RPMI7951 (cell line): ENCODE data around the gene POLR1A. TPM values are rescaled to one million over a fixed set of nuclear protein-coding genes. Genes with fewer than 3 reads are reported as not detected.
"Not testable (repeated sequence)": the region's sequence is repeated elsewhere in the genome, so short reads cannot be mapped to it uniquely, and the experiment has no call there.

Source experiments
- DNase-seq: peaks from one replicate; pipeline ENCODE4 v3.0.0-alpha.2; 2012; ENCODE audit warnings: low read depth
- total RNA-seq: library from RNA; depleted of rRNA; stranded (reverse); fragments of >200 nt; shearing (Covaris generic); gene quantifications from 2 replicates; pipeline ENCODE4 v1.2.3, GENCODE V29; 2014

Gene POLR1A
- total RNA-seq, 1 experiment from 2014 or later = 17.2 TPM

DNA sequence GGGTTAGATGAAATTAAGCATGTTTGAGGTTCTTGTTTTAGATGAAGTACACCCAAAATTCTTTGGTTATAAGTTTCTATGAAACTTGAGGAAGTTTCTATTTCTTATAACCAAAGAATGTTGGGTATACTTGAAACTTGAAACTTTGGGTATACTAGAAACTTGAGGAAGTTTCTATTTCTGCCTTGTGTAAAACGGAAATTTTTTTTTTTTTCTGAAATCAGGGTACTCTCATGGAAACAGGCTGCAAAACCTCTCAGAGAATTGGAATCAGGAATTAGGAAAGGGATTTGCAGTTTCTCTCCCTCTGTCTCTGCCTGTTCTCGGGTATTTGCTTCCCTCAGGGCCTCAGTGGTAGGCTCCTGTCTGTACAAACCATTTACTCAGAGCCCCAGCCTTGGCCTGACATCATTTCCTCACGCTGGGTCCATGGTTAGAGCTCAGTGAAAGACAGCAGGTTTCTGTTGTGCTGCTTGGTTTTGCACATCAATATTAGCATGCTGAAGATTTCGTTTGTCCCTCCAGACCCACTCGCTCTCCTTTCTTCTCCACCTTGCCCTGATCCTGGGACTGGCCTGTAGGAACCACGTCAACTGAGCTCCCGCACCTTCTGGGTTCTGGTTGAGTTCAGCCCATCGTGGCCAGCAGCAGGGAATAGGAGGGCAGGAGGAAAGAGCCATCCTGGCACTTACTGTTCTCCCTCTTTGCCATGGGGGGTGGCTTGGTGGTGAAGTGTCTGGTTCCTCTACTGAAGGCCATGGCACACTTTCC lies 106.4 kb downstream of the POLR1A start:
- DNase-seq = peak; percentile 22

DNA sequence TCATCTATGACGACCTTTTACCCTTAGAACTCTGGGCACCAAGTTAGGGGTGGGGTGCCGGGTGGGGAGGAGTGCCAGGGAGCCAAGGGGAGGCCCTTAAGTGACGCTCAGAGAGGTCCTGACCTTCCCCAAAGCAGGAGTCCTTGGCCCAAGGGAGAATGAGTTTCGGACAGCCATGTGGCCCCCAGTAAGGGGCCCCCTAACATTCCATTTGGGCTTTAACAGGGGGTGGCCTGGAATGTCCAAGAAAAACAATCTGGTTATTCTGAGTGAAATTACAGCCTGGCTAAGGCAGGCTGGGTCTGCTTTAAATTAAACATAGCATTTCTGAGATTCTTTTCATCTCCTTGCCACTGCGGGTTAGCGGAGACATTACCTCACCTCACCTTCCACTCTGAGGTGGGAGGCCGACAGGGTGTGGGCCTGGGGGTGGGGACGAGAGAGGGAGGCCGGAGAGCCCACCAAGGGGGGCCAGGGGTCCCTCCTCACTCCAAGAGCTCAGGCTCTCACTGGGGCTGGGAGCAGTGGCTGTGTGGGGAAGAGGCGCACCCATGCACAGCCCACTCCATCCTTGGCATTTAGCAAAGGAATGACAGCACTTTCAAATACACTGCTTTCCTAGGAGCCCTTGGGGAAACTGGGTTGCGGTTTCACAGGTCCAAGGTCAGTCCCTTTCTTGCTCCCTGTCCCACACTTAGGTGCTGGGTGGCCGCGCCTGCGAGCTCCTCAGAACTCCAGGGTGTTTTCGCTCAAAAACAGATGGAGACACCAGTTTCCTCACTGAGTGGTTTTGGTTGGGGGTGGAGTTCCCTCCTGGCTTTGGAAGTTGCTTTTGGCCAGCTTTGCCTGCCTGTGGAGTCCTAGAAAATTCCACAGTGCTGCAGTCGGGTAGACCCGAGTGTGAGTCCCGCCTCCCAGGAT lies 107.4 kb downstream of the POLR1A start:
- DNase-seq = peak; percentile 84

DNA sequence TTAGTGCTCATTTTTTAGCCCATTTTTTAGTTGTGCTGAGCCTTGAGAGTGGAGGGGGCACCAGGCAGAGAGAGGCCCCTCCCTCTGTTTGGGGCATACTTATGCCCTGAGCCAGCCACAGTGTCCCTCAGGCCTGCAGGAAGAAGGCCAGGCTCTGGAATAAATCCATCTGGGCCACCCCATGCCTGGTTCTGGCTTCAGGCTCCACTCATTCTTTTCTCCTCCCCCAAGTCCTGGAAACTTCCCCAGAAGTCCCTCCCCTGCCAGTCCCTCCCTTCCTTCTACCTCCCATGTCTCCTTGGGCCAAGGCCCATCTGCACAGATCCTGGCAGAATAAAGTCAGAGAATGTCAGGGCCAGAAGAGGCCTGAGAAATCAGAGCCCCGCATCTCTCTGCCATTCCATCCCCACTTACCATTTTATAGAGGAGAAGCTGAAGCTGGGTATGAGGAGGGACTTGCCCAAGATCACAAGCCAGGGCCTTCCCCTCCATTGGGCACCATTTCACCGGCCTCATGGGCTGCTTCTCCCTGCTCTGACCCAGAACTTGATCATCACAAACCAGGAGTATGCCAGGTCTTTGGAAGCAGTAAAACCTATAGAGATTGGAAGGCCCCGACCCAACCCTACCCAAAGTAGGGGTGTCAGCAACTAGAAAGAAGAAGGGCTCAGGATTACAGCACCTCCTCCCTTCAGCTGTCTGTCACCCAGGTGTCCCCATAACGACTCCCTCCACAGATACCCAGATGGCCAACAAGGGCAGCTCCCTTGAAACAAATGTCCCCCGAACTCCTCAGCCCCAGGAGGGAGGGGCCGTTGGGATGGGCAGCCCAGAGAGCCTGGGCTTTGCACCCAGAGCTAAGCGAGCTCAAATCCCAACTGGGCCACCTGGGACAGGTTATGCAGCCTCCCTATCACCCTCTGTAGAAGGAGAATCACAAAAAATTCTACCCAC lies 108.4 kb downstream of the POLR1A start:
- DNase-seq = peak; percentile 87

DNA sequence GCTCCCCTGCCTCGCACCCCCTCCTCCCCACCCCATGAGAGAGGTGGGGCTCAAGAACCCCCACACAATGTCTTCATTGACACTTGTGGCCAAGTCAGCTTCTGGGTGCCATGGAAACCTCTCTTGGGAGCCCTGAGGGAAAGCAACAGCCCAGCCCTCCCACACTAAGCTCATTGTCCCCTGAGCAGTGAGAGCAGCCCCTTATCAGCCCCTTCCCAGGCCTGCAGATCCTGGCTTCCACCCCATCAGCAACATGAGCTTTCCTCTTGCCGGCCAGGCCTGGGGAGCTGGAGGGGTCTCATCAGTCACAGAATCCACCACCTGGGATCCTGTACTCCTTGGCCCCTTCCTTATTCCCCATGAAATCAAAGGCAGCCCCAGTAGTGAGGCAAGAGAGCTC lies 109.1 kb downstream of the POLR1A start:
- DNase-seq = peak; percentile 63

DNA sequence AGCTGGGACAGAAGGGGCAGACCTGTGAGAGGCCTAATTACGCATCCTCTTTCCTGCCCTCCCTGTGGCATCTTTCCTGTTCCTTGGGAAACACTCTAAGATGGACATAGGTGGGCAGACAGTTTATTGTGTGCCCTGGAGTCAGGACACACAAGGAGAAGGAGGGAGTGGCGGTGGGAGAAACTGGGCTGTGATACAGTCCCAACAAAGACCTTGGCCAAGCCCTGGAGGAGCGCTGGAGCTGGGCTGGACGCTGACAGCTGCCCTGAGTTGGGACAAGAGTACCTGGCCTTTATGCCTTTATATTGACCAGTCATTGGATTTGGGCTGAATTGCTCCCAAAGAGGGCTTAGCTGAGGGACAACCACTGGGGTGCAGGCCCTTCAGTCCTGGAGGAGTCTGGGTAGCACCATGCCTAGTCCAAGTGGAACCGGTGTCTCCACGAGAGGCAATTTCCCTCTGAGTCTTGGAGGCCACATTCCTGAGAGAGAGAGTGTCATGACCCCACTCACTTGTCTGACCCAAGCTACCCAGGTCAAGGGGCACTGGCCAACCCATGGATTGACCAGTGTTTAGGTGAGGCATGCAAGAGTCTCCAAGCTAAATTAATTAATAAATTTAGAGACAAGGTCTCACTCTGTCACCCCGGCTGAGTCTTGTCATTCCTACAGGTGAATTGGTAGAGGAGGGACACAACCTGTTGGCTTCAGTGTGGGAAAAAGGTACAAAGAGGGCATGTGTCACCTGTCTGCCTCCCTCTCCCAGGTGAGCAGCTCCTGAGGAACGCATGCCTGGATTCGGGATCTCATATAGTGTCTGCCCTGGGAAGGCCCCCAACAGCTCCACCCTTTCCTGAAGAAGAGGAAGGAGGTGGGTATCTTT lies 109.8 kb downstream of the POLR1A start:
- DNase-seq = no peak

DNA sequence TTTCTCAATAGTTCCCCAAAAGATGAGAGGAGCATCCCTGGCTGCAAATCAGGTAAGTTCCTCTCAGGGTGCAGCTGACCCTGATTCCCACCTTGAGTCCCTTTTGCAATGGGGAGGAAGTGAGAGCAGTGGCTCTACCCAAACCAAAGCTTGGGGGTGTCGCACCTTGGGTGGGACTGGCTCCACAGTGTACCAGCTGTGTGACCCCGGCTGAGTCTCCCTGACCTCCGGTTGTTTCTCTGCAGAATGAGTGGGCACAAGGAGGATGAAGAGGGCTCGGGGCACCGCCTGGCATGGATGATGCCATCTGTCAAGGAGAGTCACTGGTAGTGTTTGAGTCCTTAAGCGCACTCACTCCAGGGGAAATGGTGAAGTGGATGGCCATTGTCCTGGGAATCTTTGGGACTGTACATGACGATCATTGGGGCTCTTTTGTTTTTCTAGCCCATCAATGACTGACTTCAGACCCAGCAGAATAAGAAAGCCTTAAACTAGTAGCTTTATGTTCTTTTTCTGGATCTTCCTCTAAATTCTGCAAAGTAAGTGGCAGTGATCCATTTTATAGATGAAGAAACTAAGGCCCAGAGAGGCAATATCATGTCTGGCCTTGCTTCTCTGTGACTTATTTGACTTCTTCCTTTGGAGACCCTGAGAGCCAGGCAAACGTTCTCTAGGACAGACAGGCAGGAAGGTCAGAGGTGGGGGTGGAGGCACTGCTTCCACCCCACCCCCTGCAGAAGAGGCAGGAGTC lies 110.6 kb downstream of the POLR1A start:
- DNase-seq = no peak

DNA sequence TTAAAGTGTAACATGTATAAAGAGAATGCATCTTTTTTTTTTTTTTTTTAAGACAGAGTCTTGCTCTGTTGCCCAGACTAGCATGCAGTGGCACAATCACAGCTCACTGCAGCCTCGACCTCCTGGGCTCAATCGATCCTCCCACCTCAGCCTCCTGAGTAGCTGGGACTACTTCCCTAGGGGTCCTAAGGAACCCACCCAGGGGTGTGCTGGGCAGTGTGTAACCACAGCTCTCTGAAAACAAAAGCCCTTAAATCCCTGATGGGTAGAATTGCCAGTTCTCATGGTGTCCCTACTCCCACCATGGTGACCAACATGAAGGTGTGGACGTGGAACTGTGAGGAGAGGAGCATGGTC lies 111.3 kb downstream of the POLR1A start:
- DNase-seq = no peak

DNA sequence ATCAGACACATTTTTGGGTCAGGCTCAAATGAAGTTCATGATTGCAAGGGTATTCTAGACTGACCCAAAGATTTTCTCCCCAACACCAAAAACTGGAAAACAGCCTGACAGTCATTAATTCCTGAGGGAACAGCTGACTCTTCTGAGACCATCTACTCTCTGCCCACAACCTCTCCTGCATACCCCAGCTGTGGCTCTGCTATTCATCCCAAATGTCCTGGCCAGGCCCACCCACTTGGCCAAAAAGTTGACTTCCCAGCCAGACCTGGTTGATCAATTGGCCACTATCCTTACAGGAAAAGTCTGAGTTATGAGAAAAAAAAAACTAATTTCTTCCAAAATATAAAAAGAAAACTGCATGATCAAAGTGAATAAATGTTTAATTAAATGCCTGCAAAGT lies 113.1 kb downstream of the POLR1A start:
- no peak for DNase-seq

DNA sequence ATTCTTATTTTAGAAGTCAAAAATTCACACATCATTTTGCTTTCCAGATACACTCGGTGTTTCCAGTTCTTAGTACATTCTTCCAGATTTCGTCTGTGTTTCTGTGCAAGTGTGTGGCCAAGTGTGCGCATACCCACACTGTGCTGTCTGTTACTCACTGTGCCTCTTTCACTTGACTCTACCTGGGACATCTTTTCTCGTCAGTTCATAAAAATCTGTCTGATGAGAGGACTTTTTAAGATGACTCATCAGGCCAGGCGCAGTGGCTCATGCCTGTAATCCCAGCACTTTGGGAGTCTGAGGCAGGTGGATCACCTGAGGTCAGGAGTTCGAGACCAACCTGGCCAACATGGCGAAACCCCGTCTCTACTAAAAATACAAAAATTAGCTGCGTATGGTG lies 113.6 kb downstream of the POLR1A start:
- not testable (repeated sequence) for DNase-seq

DNA sequence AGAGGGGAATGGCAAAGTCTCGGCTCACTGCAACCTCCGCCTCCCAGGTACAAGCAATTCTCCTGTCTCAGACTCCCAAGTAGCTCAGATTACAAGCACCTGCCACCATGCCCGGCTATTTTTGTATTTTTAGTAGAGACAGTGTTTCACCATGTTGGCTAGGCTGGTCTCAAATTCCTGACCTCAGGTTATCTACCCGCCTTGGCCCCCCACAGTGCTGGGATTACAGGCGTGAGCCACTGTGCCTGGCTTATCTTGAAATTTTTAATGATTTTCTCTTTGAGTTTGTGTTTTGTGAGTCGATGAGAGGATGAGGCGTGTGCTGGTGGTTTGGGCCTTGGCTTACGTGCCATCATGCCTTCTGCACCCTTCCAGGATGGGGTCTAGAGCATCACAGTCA lies 115.6 kb downstream of the POLR1A start:
- no peak for DNase-seq

DNA sequence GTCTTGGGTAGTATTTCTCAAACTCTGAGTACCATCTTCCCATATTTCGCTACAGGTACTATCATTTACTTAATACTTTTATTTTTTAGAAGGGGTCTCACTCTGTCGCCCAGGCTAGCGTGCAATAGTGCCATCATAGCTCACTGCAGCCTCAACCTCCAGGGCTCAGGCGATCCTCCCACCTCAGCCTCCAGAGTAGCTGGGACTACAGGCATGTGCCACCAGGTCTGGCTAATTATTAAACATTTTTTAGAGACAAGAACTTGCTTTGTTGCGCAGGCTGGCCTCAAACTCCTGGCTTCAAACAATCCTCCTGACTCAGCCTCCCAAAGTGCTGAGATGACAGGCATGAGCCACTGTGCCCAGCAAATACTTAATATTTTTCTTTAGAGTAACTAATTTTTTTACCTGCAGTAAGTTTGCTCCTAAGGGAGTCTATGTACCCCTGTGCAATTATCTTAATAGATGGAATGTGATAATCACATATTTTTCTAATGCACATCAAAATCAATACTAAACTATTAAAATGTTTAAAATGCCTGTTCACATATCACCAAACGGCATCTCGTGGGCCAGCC lies 116.3 kb downstream of the POLR1A start:
- no peak for DNase-seq

DNA sequence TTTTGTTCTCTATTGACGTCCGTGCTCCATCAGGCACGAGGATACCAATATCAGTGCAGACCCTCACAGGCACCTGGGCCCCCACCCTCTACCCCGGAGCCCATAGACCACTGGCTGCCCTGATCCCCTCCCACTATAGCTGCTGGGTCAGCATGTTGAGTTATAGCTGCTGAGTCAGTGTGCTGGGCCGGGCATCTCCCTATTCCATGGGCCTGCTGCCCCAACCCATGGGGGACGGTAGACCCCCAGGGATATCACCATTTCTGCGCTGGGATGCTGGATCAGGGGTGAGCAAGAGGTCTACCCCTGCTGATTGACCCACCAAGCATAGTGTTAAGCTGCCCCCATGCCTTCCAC lies 116.8 kb downstream of the POLR1A start:
- no peak for DNase-seq

DNA sequence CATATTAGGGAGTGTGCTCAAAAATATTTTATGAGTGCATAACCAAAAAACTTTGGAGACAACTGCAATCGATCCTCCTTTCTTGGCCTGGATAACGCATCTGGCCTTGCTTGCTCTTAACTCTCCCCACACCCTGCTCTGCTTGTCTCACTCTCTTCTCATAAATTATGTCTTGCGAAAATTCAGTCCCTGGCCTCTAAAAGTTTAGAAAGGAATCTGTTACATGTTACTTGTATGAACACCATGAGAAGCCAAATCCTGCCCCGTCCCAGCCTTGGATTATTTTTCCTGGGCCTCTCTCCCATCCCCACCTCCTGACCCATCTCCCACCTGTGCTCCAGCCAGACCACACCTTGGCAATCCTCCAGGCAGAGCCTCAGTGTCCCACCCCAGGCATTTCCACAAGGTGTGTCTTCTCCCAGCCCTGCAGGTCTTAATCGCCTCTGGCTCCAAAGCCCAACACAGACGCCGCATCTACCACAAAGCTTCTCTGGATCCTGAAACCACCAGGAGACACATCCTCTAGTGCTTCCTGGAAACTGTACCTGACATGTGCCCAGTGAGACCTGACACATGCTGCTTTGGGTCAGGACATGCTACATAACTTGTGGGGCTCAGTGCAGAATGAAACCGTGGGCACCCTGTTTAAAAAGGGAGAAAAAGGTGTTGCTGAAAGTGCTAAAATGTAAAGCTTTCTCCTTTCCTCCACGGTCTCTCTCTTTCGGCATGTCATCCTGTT lies 117.3 kb downstream of the POLR1A start:
- no peak for DNase-seq

DNA sequence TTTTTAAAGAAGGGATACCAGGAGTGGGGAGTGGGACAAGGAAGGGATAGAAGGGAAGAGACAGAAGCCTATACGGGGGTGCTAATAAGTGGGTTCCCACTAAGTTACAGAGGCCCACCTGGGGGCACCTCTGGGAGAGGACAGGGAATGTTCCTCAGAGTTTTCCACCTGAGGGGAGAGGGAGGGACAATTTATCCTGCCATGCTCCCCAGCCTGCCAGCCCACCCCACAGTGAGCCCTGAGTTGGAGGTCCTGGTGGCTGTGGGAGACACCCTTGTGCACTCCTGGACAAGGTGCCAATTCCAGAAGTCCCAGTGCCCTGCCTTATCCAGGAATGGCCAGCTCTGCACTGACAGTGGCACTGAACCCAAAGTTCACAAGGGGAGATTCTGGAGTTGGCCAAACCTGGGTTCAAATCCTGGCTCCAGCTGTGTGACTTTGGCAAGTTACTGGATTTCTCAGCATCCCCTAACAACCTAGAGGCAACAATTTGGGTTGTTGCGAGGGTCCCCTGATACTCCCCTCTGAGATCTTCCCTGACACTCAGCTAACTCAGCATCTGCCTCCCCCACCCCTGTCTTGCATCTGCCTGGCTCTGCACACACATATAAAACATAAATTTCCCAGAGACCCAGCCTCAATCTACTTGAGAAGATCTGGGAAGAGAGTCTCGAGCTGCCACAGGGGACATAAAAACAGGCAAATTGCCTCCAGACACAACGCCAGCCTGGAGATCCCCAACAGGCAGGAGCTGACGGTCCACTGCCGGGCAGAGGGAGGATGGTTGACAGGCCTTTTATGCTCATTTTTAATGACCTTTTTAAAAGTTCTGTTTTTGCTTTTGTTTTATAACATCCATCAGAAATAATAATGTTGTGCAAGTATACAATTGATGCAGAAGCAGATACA lies 118.2 kb downstream of the POLR1A start:
- DNase-seq = no peak

DNA sequence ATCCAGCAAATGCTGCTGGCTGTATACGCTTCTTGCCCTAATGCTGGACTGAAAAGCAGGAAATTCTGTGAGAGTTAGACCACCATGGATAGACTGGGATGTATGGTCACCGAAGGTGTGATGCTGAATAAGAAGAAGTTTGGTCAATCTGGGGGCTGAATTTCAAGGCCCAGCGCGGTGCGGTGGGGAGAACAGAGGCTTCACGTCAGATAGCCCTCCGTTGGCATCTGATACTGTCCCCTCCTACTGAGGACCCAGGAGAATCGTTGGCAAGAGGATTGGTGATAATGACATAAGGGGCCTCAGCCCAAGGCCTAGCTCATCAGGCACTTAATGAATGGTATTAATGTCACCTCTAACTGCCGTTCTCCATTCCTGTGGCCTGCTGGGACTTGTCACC lies 119.6 kb downstream of the POLR1A start:
- no peak for DNase-seq

DNA sequence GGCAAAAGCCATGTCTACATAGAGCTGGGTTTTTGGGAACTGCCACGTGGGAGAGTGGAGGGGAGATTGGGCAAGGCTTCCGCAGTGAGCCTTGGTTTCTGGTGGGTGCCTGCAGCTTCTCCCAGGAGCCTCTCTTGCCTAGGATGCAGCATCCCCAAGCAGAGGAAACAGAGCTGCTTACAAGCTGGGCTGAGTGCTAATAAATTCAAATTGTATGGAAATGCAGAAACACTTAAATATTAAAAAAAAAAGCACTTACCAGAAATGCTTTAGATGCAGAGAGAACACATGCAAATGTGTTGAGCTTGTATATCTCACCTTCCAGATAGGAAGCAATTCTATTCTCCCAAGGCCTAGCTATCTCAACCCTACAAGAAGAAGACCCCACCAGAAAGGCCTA lies 120.9 kb downstream of the POLR1A start:
- no peak for DNase-seq

DNA sequence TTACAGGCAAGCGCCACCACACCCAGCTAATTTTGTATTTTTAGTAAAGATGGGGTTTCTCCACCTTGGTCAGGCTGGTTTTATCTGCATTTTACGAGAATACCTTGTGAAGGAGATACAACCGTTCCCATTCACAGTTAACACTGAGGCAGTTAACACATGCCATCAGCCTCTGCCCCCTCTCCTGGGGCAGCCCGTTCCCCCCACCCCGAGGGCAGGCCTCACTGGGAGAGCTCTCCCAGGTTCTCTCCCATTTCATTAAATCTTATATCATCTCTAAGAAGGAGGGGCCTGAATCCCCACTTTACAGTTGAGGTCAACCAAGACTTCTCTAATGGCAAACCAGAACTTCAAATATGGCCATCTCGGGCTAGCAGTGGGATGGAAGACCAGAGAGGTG lies 121.9 kb downstream of the POLR1A start:
- DNase-seq = no peak

DNA sequence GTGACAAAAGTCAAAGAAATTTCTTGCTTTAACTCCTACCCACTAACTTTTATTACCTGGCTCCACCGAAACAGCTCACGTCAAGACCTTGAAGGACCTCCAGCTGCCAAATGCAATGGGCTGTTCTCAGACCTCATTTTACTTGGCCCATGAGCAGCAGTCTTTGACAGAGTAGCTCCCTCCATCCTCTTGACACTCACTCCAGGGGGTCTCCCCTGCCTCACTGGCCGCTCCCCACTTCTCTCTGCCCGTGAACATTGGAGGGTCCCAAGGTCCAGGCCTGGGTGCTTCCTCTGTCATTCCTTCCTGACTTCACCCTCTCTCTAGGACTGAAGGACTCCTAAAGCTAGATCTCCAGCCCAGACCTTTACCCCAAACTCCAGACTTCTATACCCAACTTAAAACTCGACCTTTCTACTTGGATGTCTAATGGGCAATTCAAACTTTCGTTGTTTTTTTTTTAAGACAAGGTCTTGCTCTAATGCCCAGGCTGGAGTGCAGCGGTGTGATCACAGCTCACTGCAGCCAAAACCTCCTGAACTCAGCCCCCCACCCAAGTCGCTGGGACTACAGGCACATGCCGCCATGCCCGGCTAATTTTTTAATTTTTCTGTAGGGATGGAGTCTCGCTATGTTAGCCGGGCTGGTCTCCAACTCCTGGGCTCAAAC lies 124.0 kb downstream of the POLR1A start:
- DNase-seq = no peak
